GM21737 (cell line): ENCODE data around the gene GYG2.
"Not testable (repeated sequence)": the region's sequence is repeated elsewhere in the genome, so short reads cannot be mapped to it uniquely, and the experiment has no call there.

Source experiments
- ATAC-seq: cut with Tn5 transposase; IDR thresholded peaks from one replicate; pipeline ENCODE4 v1.9.1; 2021; ENCODE audit warnings: mild to moderate bottlenecking, moderate library complexity; ENCODE audit not compliant: unreplicated experiment

GYG2 gene

GRCh38 chrX:2828344-2828958, at the start of gene GYG2:
Gene GYG2, plus strand, starts transcription at chrX:2828930. Its CDS starts 1,259 bp downstream, at chrX:2830189.
- no peak for ATAC-seq

GRCh38 chrX:2780472-2781225, 48.1 kb upstream of the GYG2 start:
- ATAC-seq: peak; percentile 64

GRCh38 chrX:2781226-2781571, 47.5 kb upstream of the GYG2 start:
- ATAC-seq: no peak

DNA sequence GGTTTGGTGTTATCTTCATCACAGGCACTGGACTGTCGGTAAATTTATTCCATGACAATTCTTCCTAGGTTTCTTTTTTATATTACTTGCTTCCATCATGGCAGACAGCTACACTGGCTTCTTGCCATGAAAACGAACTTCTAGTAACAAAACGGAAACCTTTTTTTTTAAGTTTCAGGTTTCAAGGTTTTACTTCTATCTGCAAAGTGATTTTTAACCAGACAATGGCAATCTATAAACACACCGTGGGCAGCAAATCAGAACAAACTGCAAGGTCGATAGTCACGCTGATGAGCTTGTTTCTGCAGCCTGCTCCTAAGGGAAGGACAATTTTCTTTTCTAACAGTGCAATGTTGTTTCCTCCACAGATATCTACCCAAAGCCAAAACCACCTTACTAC, 47.0 kb upstream of the GYG2 start:
- ATAC-seq: no peak

GRCh38 chrX:2782171-2782570, 46.6 kb upstream of the GYG2 start:
- ATAC-seq: no peak

- no peak for ATAC-seq
Measured at GRCh38 chrX:2782778-2783177, 46.0 kb upstream of the GYG2 start.

DNA sequence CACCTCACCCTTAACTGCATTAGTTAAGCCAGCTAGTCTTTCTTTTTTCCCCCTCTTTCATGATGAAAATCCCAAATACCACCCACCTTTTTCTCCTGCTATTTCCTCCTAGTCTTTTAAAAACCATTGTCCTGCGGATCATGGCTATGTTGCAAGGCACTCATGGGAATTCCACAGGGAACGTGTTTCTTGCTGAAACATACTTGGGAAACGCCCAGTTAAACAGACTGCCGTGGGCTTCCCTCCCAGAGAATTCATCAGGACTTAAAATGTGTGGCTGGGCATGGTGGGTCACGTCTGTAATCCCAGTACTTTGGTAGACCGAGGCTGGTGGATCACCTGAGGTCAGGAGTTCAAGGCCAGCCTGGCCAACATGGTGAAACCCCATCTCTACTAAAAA, 44.7 kb upstream of the GYG2 start:
- no peak for ATAC-seq

- ATAC-seq: no peak
Measured at GRCh38 chrX:2785538-2785937, 43.2 kb upstream of the GYG2 start.

- no peak for ATAC-seq
Measured at GRCh38 chrX:2788980-2789379, 39.8 kb upstream of the GYG2 start.

DNA sequence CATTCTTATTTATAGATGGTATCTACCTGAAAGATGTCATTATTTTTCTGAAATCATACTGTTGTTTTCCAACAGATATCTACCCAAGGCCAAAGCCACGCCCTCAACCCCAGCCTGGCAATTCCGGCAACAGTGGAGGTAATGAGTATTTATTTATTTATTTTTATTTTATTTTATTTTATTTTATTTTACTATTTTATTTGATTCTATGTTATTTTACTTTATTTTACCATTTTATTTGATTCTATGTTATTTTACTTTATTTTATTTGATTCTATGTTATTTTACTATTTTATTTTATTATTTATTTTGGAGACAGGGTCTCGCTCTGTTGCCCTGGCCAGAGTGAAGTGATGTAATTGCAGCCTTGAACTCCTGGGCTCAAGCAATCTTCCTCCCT, 39.2 kb upstream of the GYG2 start:
- no peak for ATAC-seq

DNA sequence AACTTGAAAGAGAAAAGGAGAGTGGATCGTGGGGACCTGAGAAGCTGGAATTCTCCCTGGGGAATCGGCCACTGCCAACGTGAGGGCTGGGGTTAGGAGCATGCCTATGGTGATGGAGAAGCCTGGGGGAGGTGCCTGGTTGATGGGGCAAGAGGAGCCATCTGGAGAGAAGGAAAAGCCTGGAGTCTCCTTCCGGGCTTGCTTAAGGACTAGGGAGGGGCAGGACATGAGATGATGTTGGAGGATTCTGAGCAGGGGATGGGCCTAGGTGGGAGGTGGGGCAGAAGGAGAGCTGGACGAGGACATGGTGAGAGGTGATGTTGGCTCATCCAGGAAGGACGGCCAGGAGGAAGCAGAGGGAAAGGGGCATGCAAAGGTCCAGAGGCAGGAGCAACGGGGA, 35.0 kb upstream of the GYG2 start:
- ATAC-seq: no peak

GRCh38 chrX:2794336-2794735, 34.4 kb upstream of the GYG2 start:
- ATAC-seq: no peak

DNA sequence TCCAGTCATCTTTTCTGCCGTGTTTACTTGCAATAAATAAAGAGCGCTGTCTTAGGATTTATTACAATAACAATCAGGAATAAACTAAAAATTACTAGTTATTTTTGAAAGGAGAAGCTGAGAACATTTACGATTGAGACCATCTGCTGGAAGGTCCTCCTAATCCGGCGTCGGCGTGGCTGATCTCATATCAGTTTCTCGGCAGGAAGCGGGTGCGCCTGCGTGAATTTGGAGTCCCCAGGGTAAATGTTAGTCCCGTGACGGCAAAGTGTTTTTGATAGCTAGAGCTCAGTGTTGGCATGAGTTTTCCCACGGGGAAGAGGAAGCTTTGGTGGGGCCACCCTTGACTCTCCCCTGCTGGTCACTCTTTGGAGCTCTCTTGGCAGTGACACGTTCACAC, 31.9 kb upstream of the GYG2 start:
- ATAC-seq: not testable (repeated sequence)

GRCh38 chrX:2799369-2799768, 29.4 kb upstream of the GYG2 start:
- no peak for ATAC-seq

- not testable (repeated sequence) for ATAC-seq
Measured at GRCh38 chrX:2799980-2800379, 28.8 kb upstream of the GYG2 start.

DNA sequence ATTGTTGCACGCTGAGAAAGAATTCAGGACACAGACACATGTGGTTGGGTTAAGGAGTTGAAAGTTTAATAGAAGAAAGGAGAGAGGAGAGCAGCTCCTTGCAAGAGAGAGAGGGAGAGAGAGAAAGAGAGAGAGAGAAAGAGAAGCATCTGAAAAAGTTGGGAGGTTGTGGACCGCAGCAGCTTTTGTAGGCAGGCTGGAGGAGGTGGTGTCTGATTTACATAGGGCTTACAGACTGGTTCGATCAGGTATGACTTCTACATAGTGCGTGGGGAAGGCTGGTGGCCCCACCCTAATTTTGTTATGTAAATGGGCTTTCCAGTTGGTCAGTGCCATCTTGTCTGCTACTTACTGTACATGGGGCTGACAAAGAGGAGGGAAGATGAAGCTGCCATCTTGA, 27.5 kb upstream of the GYG2 start:
- no peak for ATAC-seq

- ATAC-seq: not testable (repeated sequence)
Measured at GRCh38 chrX:2802376-2803090, 26.2 kb upstream of the GYG2 start.

DNA sequence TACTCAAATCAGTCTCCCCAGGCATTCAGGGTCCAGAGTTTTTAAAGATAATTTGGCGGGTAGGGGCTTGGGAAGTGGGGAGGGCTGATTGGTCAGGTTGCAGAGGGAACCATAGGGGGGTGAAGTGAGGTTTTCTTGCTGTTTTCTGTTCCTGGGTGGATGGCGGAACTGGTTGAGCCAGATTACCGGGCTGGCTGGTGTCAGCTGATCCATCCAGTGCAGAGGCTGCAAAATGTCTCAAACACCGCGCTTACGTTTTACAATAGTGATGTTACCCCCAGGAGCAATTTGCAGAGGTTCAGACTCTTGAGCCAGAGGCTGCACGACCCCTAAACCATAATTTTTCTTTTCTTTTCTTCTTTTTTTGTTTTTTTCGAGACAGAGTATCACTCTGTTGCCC, 25.2 kb upstream of the GYG2 start:
- ATAC-seq: not testable (repeated sequence)

- not testable (repeated sequence) for ATAC-seq
Measured at GRCh38 chrX:2804106-2804843, 24.5 kb upstream of the GYG2 start.

- ATAC-seq: not testable (repeated sequence)
Measured at GRCh38 chrX:2804858-2805257, 23.9 kb upstream of the GYG2 start.

- ATAC-seq: no peak
Measured at GRCh38 chrX:2811271-2811670, 17.5 kb upstream of the GYG2 start.
